ENCODE measurements around the gene BPIFB2.
A peak's percentile ranks its signal among the peaks of the same experiment; 100 is the strongest.
"Not testable (repeated sequence)": the region's sequence is repeated elsewhere in the genome, so short reads cannot be mapped to it uniquely, and the experiment has no call there.

The BPIFB2 gene

DNA sequence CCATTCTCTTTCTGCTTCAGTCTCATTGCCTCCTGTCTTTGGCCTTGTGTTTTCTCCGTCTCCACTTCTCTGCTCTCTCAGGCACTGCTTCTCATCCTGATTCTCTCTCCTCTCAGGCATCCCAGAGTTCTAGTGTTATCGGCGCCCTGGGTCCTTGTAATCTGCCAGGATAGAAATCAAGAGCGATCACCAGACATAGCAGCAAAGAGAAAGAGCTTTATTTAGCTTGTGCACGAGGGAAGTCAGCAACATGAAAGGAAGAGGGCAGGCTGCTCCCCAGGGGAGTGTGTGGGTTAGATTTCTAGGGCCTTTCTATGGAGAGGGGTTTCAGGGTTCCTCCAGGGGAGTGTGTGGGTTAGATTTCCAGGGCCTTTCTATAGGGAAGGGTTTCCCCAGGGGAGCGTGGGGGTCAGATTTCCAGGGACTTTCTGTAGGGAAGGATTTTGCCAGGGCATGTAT lies 35.8 kb upstream of the BPIFB2 start:
- no peak for DNase-seq (ENCODE audit: low spot score)

DNA sequence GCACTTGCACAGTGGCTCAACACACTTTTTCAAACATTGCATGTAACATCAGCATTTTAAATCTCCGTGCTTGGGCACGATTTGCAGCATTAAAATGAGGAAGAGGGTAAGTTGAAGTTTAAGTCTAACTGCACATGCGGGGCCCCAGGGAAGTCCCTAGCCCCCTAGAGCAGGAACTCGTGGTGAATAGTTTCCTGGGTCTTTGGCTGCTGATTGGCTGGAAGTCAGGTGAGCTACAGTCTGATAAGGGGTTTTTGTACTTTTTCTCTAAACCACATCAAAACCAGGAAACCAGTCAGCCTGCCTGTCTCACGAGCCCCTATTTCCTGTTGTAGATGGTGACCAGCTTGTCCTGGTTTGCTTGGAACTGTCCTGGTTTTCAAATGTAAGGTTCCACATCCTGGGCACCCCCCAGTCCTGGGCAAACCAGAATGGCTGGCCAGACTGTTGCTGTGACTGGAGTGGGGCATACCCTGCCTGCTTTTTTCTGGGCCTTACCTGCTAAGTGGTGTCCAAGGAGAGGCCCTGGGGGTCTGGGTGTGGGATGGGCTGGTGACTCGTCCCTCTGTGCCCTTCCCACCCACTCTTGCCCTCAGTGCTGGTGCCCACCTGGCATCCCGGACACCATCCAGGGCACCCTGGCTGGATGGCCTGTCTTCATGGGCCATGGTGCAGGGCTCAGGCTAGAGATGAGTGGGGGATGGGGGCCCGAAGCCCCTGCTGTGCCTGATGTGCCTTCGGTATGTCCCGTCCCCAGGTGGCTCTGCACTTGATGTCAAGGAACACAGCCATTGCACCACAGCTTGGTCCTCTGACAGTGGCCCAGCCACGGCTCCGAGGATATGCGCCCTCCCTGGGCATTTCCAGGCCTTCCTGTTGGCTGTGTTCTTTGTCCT lies 35.1 kb upstream of the BPIFB2 start:
- peak; percentile 57 for DNase-seq (ENCODE audit: low spot score)

DNA sequence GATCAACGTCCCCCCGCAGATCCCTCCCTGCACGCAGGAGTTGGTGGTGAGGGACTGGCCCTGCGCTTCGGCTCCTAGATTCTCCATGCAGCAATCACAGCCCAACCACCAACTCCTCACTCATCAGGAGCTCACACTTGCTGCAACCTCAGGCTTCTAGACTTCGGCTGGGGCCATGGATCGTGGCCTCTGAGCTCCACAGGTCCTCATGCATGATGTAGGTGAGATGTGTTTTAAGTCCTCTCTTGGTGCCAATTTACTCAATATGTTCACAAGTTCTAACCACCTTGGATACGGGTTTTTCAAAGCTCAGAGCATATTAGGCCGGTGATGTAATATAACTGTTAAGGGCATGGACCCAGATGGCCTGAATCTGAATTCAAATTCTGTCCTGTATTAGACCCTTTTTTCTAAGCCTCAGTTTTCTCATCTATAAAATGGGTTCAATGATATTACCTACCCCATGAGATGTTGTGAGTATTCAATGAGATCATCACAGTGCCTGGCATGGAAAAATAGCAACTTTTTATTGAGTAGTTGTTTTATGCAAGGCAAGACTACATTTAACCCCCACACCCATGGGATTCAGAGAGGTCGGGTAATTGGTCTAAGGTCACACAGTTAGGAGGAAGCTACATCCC lies 34.3 kb upstream of the BPIFB2 start:
- DNase-seq (ENCODE audit: low spot score) = no peak

DNA sequence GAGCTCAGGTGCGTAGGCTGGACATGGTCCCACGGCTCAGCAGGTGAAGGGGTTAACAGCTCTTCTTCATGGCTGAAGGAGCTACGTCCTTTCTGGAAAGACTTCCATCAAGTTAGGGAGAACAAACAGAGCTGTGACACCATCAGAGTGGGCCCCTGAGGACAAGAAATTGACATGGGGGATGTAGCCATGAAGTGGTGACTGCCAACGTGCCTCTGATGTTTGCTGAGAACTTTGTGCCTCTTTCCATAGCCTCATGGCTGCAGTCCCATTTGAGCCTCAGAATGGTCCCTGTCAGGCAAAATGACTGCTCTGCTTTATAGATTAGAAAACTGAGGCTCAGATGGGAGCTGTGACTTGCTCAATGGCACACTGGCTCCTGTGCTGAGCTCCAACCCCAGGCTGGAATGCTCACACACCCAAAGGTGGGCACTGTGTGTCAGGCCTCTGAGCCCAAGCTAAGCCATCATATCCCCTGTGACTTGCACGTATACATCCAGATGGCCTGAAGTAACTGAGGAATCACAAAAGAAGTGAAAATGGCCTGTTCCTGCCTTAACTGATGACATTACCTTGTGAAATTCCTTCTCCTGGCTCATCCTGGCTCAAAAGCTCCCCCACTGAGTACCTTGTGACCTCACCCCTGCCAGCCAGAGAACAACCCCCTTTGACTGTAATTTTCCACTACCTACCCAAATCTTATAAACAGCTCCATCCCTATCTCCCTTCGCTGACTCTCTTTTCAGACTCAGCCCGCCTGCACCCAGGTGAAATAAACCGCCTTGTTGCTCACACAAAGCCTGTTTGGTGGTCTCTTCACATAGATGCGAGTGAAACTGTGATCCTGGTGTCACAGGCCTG lies 33.1 kb upstream of the BPIFB2 start:
- DNase-seq (ENCODE audit: low spot score) = not testable (repeated sequence)

DNA sequence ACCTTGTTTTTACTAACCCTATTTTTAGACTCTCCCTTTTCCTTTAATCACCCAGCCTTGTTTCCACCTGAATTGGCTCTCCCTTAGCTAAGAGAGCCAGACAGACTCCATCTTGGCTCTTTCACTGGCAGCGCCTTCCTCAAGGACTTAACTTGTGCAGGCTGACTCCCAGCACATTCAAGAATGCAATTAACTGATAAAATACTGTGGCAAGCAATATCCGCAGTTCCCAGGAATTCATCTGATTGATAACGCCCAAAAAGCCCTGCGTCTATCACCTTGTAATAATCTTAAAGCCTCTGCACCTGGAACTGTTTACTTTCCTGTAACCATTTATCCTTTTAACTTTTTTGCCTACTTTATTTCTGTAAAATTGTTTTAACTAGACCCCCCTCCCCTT lies 32.4 kb upstream of the BPIFB2 start:
- not testable (repeated sequence) for DNase-seq (ENCODE audit: low spot score)

DNA sequence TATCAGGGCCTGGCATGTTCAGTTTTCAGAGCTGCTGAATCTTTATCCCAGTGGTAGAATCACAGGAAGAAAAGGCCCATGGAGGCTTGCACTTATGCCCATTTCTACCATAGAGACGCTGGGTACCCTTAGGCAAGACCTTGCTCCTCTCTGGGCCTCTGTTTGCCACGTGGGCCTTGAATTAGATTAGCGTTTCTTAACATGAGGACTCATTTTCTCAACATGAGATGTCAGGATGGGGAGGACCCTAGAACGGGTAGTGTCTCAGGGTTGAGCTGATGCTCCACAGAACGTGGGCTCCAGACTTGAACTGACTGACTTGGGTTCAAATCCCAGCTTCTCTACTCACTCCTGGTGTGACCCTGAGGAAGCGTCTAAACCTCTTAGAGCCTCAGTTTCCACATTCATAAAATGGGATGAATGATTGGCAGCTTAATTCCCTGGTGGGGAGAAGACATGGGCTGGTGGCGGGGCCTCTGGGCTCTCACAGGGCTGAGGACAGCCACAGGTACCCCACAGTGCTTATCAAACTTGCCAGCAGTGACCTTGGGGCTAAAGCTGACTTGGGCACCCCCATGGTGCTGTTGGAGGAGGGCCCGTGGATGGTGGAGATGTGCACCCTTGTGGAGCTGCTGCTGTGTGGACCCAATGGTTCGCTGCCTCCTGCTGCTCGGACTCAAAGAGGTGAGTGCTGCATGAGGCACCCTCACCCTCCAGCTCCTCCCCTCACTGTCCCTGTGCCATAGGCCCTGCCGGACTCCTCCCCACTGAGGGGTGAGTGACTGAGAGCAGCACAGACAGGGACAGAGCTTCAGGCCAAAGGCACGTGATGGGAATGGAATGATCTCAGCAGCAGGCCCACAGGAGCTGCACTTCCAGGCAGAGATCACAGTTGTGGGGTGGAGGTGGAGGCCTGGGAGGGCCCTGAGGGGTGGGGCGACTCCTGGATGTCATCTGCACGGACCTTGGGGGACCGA lies 31.5 kb upstream of the BPIFB2 start:
- DNase-seq (ENCODE audit: low spot score) = no peak

DNA sequence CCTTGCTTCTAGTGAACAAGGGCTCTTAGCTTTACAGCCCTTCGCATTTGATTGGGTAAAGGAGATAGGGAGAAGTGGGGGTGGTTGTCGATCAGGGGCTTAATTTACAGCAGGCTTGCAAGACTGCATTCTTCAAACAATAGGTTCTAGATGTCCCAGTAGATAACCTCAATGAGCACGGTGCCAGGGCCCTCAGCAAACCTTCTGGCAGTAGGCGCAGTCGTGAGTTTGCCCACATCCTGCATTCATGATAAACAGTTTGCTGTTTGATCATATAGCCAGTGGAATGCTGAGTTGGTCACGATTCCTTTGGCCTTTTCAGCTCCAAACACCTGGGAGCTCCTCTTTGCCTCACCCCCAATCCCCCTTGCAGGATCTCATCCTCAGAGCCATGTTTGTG lies 30.8 kb upstream of the BPIFB2 start:
- no peak for DNase-seq (ENCODE audit: low spot score)

DNA sequence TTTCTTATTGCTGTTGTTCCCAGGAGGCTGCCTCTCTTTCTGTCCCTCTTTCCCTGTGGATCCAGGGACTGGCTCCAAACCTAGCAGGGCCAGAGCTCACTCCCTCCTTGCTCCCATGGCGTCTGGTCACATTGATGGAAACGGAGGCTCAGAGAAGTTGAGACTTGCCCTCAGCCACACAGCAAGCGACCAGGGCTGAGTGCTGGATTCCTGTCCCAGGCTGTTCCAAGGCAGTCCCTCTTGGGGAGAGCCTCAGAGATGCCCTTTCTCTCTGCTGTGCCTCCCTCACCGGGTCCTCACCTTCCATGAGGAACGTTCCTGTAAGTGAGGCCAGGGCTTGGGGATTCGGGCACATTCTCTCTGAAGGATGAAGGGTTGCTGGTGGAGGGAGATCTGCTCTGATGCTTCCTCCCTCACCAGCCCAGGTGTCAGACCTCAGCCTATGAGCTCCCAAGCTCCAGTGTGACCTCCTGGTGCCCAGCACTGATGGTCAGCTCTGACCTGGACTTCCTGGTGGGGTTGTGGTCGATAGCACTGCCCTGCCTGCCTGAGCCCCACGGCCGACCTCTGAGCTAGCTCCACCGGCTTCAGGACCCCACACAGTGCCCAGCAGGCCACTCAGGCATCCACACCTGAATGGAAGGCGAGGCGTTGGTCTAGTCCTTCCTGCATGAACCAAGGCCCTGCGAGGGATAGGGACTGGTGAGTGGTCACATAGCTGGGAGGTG lies 30.1 kb upstream of the BPIFB2 start:
- DNase-seq (ENCODE audit: low spot score) = no peak

DNA sequence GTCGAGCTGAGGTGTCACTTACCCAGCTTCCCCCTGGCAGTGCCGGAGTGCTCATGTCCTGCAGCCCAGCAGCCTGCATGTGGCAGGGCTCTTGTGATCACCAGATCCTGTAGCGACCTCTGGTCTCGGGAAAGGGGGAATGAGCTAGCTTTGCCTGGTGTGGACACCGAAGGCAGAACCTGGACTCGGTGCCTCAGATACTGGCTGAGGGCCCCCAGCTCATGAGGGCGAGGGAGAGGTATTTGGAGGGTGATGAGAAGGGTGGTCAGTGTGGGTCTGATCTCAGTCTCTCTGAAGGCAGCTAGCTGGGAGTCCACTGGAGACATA lies 29.5 kb upstream of the BPIFB2 start:
- DNase-seq (ENCODE audit: low spot score) = no peak

DNA sequence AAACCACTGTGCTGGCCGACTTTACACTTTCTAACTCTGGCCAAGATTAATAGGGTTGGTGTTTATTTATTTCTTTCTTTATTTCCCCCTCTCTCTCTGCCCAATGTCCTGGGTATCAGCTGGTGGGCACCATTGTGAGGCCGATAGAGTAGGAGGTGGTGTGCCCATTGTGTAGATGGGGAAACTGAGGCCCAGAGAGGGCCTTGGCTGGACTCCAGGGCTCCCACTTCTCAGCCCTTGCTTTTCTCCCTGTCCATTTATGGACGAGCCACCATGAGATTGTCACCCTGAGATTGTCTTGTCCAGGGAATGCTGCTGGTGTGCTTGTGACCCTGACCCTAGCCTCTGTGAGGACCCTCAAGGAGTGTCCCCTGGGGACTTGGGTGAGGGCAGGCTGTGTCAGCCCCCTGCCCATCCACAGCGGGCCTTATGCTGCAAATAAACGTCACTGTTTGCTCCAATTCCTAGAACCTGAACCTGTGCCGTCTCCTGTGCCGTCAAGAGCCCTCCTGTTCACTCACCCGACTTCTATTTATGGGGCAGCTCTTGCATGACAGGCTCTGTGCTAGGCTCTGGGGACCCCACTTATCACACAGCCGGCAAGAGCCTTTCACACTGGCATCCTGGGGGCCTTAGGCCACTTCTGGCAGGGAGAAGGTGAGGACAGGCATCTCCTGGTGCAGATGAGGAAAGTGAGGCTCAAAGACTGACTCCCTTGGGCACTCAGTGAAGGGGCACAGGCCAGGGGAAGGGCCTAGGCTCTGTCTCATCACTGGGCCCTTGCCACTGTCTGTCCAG lies 28.1 kb upstream of the BPIFB2 start:
- no peak for DNase-seq (ENCODE audit: low spot score)

DNA sequence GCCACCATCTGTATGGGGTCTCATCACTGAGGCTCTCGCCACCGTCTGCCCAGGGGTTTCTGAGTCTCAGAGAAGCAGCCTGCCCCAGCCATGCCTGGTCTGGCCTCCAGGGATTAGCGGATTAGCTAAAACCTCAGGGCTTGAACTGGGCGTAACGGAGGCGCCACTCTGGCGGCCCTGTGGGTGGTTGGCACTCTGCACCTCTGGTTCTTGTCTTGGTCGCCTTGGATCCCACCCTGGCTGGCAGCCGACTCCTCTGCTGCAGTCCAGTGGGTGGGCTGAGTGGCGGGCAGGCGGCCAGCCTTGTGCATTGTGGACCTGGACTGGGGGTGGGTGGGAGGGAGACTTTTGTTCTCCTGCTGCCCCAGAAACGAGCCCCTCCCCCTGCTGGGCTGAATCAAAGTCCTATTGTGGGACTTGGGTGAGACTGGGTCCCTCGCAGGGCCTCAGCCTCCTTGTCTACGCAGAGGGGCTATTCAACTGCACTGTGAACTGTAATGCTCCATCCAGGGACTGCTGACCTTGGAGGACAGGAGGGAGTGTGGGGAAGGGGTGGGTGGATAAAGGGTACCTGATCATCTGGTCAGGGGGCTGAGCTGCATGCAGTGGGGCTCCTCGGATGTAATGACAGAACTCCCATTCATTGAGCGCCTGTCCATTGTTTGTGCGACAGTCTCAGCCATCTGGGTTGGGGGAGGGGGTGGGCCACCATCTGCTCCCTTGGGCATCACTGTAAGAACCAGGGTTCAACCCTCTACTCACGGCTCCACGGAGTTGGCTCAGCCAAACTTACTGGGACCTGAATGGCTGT lies 27.2 kb upstream of the BPIFB2 start:
- no peak for DNase-seq (ENCODE audit: low spot score)

DNA sequence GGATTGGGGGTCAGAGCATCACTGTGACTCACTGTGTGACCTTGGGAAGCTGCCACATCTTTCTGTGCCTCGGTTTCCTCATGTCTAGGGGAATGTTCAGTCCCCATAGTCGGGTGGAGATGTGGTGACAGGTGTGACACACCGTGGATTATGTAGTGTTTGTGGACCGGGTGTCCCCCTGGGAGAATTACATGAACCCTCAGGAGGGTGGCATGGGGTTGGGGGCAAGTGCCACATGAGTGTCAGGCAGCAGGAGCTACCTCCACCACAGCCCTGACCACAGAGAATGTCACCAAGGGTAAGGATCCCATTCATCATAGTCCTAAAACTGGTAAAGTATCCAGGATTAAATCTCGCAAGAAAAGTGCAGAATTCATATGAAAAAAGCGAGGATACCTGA lies 26.5 kb upstream of the BPIFB2 start:
- no peak for DNase-seq (ENCODE audit: low spot score)

DNA sequence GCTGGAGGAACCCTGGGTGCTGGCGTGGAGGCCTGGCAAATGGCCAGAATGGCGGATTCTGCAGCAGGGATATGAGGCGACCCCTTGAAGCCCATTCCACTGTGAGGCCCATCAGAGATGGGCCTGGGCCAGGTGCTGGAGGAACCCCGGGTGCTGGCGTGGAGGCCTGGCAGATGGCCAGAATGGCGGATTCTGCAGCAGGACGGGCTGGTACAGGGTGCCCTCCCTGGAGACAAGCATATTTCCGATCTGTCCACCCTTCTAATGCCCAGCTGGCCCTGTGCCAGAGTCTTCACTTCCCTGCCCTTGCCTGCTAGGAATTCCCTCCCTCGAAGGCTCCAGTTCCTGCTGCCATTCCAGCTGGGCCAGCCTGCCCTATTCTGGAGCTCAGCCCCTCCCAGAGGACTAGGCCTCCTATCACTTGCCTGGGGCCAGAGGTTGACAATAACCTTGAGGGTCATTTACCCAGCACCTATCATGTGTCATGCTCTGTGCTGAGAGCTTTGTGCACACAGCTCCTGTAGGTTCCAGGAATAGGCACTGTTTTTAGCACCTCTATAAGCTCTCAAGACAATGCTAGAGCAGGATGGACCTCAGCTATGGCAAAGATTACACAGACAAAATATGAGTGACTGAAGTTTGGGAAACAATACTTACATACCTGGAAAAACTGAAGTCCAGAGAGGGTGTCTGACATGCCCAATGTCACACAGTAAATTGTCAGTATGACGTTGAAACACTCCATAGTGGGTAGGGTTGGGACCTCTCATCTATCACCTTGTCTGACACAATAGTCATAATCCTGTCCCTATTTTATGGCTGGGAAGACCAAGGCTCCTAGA lies 24.7 kb upstream of the BPIFB2 start:
- no peak for DNase-seq (ENCODE audit: low spot score)

DNA sequence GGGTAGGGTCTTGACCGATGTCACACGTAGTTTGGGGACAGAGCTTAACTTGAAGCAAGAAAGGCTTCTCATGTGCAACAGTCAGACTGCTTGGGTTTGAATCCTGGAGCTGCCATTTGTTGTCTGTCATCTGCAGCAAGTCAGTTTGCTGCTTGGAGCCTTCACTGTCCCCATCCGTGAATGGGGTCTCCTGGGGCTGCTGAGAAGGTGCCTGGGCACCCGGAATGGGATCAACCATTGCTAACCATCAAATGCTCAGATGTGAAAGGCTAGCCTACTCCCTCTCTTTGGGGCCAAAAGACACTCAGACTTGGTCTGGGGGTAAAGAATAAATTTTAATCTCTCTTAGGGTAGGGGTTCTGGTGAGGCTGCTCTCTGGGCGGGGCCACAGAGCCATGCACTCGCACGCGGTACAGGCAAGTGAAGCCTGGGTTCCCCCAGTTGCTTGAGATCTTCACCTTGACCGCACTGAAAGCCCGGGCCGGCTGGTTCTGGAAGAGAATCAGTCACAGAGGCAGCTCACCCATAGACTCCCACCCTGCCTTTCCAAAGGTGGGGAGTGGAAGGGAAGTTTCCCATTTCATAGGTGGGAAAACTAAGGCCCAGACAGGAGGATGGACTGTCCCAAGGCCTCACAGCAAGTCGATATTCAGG lies 23.9 kb upstream of the BPIFB2 start:
- DNase-seq (ENCODE audit: low spot score) = no peak

DNA sequence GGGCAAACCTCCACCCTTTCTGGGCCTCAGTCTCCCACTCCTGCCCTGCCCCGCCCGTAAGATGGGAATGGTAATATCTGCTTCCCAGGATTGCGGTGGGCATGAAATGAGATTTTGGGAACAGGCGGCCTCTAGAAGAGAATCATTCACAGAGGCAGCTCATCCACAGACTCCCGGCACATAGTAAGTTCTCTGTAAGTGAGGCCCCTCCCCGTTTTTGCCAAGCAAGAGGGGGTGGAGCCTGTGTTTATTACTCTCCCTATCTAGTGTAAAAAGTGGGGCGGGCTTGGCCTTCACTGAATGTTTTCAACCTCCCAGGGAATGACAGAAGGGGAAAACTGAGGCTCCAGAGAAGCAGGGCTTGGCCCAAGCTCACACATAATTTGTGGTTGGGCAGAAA lies 23.3 kb upstream of the BPIFB2 start:
- no peak for DNase-seq (ENCODE audit: low spot score)

DNA sequence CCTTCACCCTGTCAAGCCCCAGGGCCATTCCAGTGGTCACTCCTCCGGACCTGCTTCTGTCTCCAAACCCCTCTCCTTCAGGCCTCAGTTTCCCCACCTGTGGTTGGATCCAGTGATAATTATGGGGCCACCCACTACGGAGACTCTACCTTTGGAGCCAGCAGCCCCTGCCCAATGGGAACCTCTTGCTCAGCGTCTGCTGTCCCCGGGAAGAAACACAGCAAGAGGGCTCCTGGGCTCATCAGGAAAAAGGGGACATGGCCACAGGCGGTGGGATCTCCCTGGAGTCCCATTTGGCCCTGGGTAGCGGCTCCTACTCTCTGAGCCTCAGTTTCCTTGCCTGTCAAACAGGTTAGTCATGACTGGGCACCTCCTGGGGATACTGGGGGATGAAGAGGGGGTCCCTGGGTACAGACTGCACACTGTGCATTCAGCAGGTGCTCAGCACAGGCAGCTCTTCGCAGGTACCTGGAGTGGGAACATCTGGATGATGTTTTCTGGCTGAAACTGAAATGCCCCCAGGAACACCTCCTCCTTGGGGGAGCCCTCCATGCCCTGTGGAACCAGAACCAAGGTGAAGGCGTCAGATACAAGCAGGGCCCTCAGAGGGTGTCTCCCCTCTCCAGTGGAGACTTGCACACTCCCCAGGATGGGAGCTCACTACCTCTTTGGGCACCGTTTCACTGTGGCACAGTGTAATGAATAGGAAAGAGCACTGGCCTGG lies 22.7 kb upstream of the BPIFB2 start:
- no peak for DNase-seq (ENCODE audit: low spot score)

DNA sequence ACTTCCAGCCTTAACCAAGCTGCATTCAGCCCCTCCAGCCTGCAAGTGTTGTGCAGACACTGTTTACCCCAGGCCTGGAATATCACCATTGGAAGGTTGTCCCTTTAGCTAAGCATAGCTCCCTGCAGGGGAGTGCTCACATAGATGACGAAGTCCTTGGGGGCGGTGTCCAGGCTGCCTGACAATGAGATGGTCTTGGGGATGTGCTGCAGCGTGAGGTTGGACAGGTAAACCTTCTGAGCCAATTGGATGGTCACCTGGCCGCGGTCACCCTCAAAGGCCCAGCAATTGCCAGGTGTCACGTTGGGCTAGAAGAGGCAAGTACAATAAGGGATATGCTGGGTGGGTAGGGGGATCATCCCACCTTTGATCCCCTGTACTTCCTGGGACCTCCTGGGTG lies 21.9 kb upstream of the BPIFB2 start:
- no peak for DNase-seq (ENCODE audit: low spot score)
